ENCODE results near the gene AIFM1.

GRCh38 chrX:130170752-130171445 lies 5.3 kb upstream of the AIFM1 start:
- TF ChIP-seq MAX (IDR thresholded peaks at IDR 0.05), result peak; percentile 41
- TF ChIP-seq CEBPB (IDR thresholded peaks at IDR 0.05), result no peak
- no peak for TF ChIP-seq EGR1 (IDR thresholded peaks at IDR 0.05)
- TF ChIP-seq TCF12 (IDR thresholded peaks at IDR 0.05; ENCODE audit: low read depth), result no peak
- no peak for TF ChIP-seq NFIC (IDR thresholded peaks at IDR 0.05)
- no peak for TF ChIP-seq TEAD4 (IDR thresholded peaks at IDR 0.05)
- TF ChIP-seq EP300 (IDR thresholded peaks at IDR 0.05; ENCODE audit: borderline replicate concordance), result no peak
- no peak for TF ChIP-seq RAD21 (IDR thresholded peaks at IDR 0.05; ENCODE audit: low read depth)
- TF ChIP-seq YY1 (IDR thresholded peaks at IDR 0.05; ENCODE audit: low read depth), result no peak
- TF ChIP-seq TAF1 (IDR thresholded peaks at IDR 0.05; ENCODE audit: low read depth), result no peak
- no peak for TF ChIP-seq REST (IDR thresholded peaks at IDR 0.05; ENCODE audit: low read depth)
- TF ChIP-seq CREB1 (IDR thresholded peaks at IDR 0.05; ENCODE audit: low read depth), result no peak

Measured in Ishikawa (cell line).